T-cell (primary cell): ENCODE data around the gene ZNF32. TPM values are rescaled to one million over a fixed set of nuclear protein-coding genes. Genes with fewer than 3 reads are reported as not detected.

Experiments
- ATAC-seq, 4 experiments: fragments of 200-7000 bp in 3 of 4; fragments of 150-1000 bp in 1 of 4; cut with Tn5 transposase; replicated peaks in 1 of 4; 1 replicate in 3 of 4; 2 replicates in 1 of 4; pipeline ENCODE4 v1.10.0; 2021; ENCODE audit warnings: moderate library complexity in 3 of 4, mild to moderate bottlenecking in 2 of 4, moderate number of reproducible peaks in 1 of 4
- CTCF ChIA-PET, 2 donors: fragments of 300-600 bp; sonication (Branson Sonifier 250); formaldehyde crosslinking; loops; one replicate each; lab custom pipeline; 2022; ENCODE audit warnings: antibody characterized with exemption in 2 of 2; lab: Charles Lee
- POLR2A ChIA-PET, 2 donors: fragments of 300-600 bp; sonication (Branson Sonifier 250); formaldehyde crosslinking; loops; one replicate each; lab custom pipeline; 2022; ENCODE audit warnings: antibody characterized with exemption in 2 of 2; lab: Charles Lee
- DNase-seq, 35 experiments: peaks; one replicate each; pipeline versions ENCODE4 v3.0.0 to v3.0.0-alpha.2; 2013 to 2023
- H3K27ac ChIP-seq: one replicate; pipeline ENCODE4 v1.5.1; 2013; ENCODE audit warnings: low read length
- H3K27me3 ChIP-seq, 2 experiments: replicated peaks in 1 of 2; 1 replicate in 1 of 2; 2 replicates in 1 of 2; pipeline versions ENCODE4 v1.6.1 to v1.7.0; 2013; ENCODE audit warnings: low read length in 1 of 2, mixed read lengths in 1 of 2; ENCODE audit not compliant: control insufficient read depth in 2 of 2, insufficient read depth in 2 of 2; ENCODE audit errors: extremely low read depth in 1 of 2
- H3K36me3 ChIP-seq, 2 donors: 1 replicate in 1 of 2; 2 replicates in 1 of 2; pipeline versions ENCODE4 v1.6.1 to v1.7.0; 2013; ENCODE audit warnings: low read length in 1 of 2; ENCODE audit not compliant: control insufficient read depth in 2 of 2, insufficient read depth in 1 of 2; ENCODE audit errors: extremely low read depth in 1 of 2
- H3K4me1 ChIP-seq, 2 experiments: 1 replicate in 1 of 2; 2 replicates in 1 of 2; pipeline versions ENCODE4 v1.6.1 to v1.7.0; 2013; ENCODE audit warnings: low read length in 2 of 2, mixed read lengths in 1 of 2; ENCODE audit not compliant: insufficient read depth in 2 of 2, control insufficient read depth in 1 of 2; ENCODE audit errors: extremely low read depth in 1 of 2
- H3K4me3 ChIP-seq, 2 donors: 1 replicate in 1 of 2; 2 replicates in 1 of 2; pipeline versions ENCODE4 v1.5.1 to v1.7.0; 2013; ENCODE audit warnings: mild to moderate bottlenecking in 2 of 2, low read length in 1 of 2, moderate library complexity in 1 of 2; ENCODE audit not compliant: control insufficient read depth in 1 of 2; ENCODE audit errors: extremely low read depth in 1 of 2
- H3K9me3 ChIP-seq: 2 replicates; pipeline ENCODE4 v1.7.0; 2013
- H3K27ac Mint-ChIP-seq, 2 donors: one replicate each; pipeline ENCODE4 v1.8.0; 2020 to 2021; ENCODE audit warnings: mild to moderate bottlenecking in 2 of 2, mixed read lengths in 2 of 2
- H3K27me3 Mint-ChIP-seq, 2 donors: one replicate each; pipeline ENCODE4 v1.8.0; 2021 to 2022; ENCODE audit warnings: mixed read lengths in 2 of 2
- H3K36me3 Mint-ChIP-seq: one replicate; pipeline ENCODE4 v1.8.0; 2021; ENCODE audit warnings: mixed read lengths
- H3K4me1 Mint-ChIP-seq, 3 donors: one replicate each; pipeline ENCODE4 v1.8.0; 2020 to 2022; ENCODE audit warnings: mixed read lengths in 3 of 3, mild to moderate bottlenecking in 1 of 3
- H3K4me3 Mint-ChIP-seq, 3 donors: one replicate each; pipeline ENCODE4 v1.8.0; 2020 to 2022; ENCODE audit warnings: mild to moderate bottlenecking in 3 of 3, mixed read lengths in 3 of 3, moderate library complexity in 3 of 3
- H3K9me3 Mint-ChIP-seq, 3 donors: one replicate each; pipeline ENCODE4 v1.8.0; 2020 to 2022; ENCODE audit warnings: mixed read lengths in 3 of 3
- WGBS: methylation state at CpG from one replicate; pipeline ENCODE4 v1.1.5; 2013; ENCODE audit warnings: missing lambda C conversion rate; ENCODE audit not compliant: insufficient coverage; 5-methylcytosine and 5-hydroxymethylcytosine counted together
- total RNA-seq, 35 experiments: library from RNA in 6 of 35; stranded (reverse) in 6 of 35; fragments of 120-200 nt in 1 of 35; gene quantifications; one replicate each; pipeline versions ENCODE4 v1.2.1 to v1.2.4 and lab custom pipeline; 2013 to 2026

ZNF32 gene
- total RNA-seq, 5 donors from 2014 or later (not counting 1 experiment from before 2014, with no cell fraction given): 25.3 to 38.2 (median 34.8) TPM

DNA sequence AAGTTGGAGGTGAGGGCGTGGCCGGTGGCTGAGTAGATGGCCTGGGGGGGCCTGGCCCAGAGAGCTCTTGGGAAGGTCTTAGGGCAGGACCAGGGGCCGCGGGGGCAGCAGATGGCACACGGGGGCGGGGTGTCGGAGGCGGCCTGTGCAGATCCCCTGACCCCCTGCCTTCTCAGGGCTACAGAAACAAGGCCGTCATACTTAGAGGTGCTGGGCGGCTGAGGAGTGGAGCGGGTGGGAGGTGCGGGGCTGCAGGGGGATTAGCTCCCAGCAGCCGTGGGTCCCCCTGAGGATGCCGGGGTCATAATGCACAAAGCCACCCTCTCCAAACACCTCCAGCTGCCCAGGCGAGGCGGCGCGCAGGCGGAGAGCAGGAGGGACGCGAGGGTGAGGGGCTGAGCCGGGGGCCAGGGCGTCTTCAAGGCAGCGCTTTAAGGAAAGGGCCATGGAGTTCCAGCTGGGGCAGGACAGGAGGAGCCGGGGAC, 40.4 kb upstream of the ZNF32 start:
- peak overlapping the region; percentile 73 to 91 (median 87) for H3K4me3 Mint-ChIP-seq
- peaks cover 14 to 19% of the 10 kb centered on the region in 2 donors for H3K27me3 Mint-ChIP-seq
- H3K36me3 ChIP-seq: no peaks in the 10 kb centered on the region
- peaks cover 0 to 13% of the 10 kb centered on the region in 2 experiments for H3K4me1 ChIP-seq
- H3K9me3 Mint-ChIP-seq: no peaks in the 10 kb centered on the region
- H3K36me3 Mint-ChIP-seq: no peaks in the 10 kb centered on the region
- H3K27ac Mint-ChIP-seq: no peak overlapping the region
- ChIA-PET CTCF (interaction anchor here (0.6 to 1.9 kb wide), 13 partner anchors 15 to 1647 kb away, joined by 3 to 6 read pairs (median 4); no protein-coding TSS in a partner anchor), POLR2A (no interaction called here)
- H3K27me3 ChIP-seq: peaks cover 0 to 31% of the 10 kb centered on the region in 2 experiments
- peak overlapping the region; percentile 74 to 97 for H3K4me3 ChIP-seq
- H3K4me1 Mint-ChIP-seq: peaks cover 4 to 18% (median 6%) of the 10 kb centered on the region in 3 donors
- no peak for ATAC-seq
- H3K9me3 ChIP-seq: no peaks in the 10 kb centered on the region
- whole genome bisulfite sequencing: 85% methylated on average over 18 of the region's 25 CpGs
- H3K27ac ChIP-seq: no peak overlapping the region
- DNase-seq: no peak

GRCh38 chr10:43688348-43688892, 39.7 kb upstream of the ZNF32 start:
- peak overlapping the region; percentile 63 to 91 (median 64) for H3K4me3 Mint-ChIP-seq
- H3K9me3 ChIP-seq: no peaks in the 10 kb centered on the region
- ChIA-PET CTCF (interaction anchor here (0.6 to 1.9 kb wide), 10 partner anchors 15 to 1844 kb away, joined by 3 to 10 read pairs (median 4); no protein-coding TSS in a partner anchor), POLR2A (no interaction called here)
- H3K27ac ChIP-seq: no peak overlapping the region
- no peak for ATAC-seq
- H3K4me1 Mint-ChIP-seq: peaks cover 4 to 18% (median 6%) of the 10 kb centered on the region in 3 donors
- no peak overlapping the region for H3K27ac Mint-ChIP-seq
- DNase-seq: no peak
- H3K4me3 ChIP-seq: no peak overlapping the region
- H3K36me3 Mint-ChIP-seq: no peaks in the 10 kb centered on the region
- H3K27me3 ChIP-seq: peaks cover 0 to 29% of the 10 kb centered on the region in 2 experiments
- WGBS: 94% methylated on average over 11 of the region's 16 CpGs
- H3K36me3 ChIP-seq: no peaks in the 10 kb centered on the region
- H3K4me1 ChIP-seq: peaks cover 0 to 13% of the 10 kb centered on the region in 2 experiments
- H3K27me3 Mint-ChIP-seq: peaks cover 14 to 19% of the 10 kb centered on the region in 2 donors
- no peaks in the 10 kb centered on the region for H3K9me3 Mint-ChIP-seq

GRCh38 chr10:43687373-43687772, 38.7 kb upstream of the ZNF32 start:
- Mint-ChIP-seq H3K27me3 (peaks cover 13% of the 10 kb centered on the region in 2 donors), H3K4me1 (peaks cover 4 to 18% (median 6%) of the 10 kb centered on the region in 3 donors), H3K9me3 (no peaks in the 10 kb centered on the region), H3K4me3 (peak overlapping the region in 2 of 3 donors; percentile 50 to 91), H3K27ac (no peak overlapping the region), H3K36me3 (no peaks in the 10 kb centered on the region)
- POLR2A ChIA-PET: interaction anchor here in 1 of 2 donors (0.6 kb wide), 1 partner anchor 768 kb away, joined by 9 read pairs; no protein-coding TSS in a partner anchor
- Histone ChIP-seq H3K36me3 (no peaks in the 10 kb centered on the region), H3K27ac (no peak overlapping the region), H3K4me1 (peaks cover 0 to 13% of the 10 kb centered on the region in 2 experiments), H3K4me3 (no peak overlapping the region), H3K9me3 (no peaks in the 10 kb centered on the region), H3K27me3 (peaks cover 0 to 26% of the 10 kb centered on the region in 2 experiments)
- ATAC-seq (no peak), DNase-seq (no peak)
- CTCF ChIA-PET: no interaction called here
- WGBS: 85% methylated on average over 5 of the region's 7 CpGs

DNA sequence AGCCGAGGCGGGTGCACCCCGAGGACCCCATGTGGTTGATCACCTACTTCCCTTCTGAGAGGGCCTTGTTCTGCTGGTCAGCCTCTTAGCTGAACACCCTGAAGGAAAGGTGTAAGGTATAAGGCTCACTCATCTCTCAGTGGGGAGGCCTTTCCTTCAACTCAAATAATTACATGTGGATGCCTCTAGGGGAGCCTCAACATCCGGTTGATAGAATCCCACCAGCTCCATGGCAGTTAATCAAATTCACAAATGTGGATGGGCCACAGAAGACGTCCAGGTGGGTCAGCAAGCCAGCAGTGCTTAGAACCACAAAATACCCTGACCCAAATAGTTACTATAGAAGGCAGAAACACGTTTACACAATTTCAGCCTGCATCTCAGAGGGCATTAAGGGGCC, 37.7 kb upstream of the ZNF32 start:
- peaks cover 0 to 13% of the 10 kb centered on the region in 2 experiments for H3K4me1 ChIP-seq
- ChIA-PET CTCF (interaction anchor here in 1 of 2 donors (0.9 kb wide), 1 partner anchor 14 kb away, joined by 3 read pairs; no protein-coding TSS in a partner anchor), POLR2A (no interaction called here)
- Mint-ChIP-seq H3K4me1 (peaks cover 4 to 18% (median 6%) of the 10 kb centered on the region in 3 donors), H3K9me3 (no peaks in the 10 kb centered on the region), H3K36me3 (no peaks in the 10 kb centered on the region), H3K27me3 (peaks cover 19 to 22% of the 10 kb centered on the region in 2 donors), H3K27ac (no peak overlapping the region), H3K4me3 (no peak overlapping the region)
- H3K9me3 ChIP-seq: no peaks in the 10 kb centered on the region
- DNase-seq: no peak
- no peak for ATAC-seq
- no peak overlapping the region for H3K4me3 ChIP-seq
- H3K27me3 ChIP-seq: peaks cover 0 to 23% of the 10 kb centered on the region in 2 experiments
- H3K27ac ChIP-seq: no peak overlapping the region
- WGBS: 74% methylated on average over 4 of the region's 6 CpGs
- H3K36me3 ChIP-seq: no peaks in the 10 kb centered on the region

GRCh38 chr10:43685744-43686143, 37.1 kb upstream of the ZNF32 start:
- Mint-ChIP-seq H3K4me1 (peaks cover 4 to 18% (median 6%) of the 10 kb centered on the region in 3 donors), H3K4me3 (no peak overlapping the region), H3K27ac (no peak overlapping the region), H3K36me3 (no peaks in the 10 kb centered on the region), H3K27me3 (peaks cover 21 to 23% of the 10 kb centered on the region in 2 donors), H3K9me3 (no peaks in the 10 kb centered on the region)
- no peak for ATAC-seq
- WGBS: 95% methylated on average over 6 of the region's 8 CpGs
- H3K9me3 ChIP-seq: no peaks in the 10 kb centered on the region
- no peaks in the 10 kb centered on the region for H3K36me3 ChIP-seq
- ChIA-PET CTCF (interaction anchor here in 1 of 2 donors (0.9 kb wide), 1 partner anchor 13 kb away, joined by 3 read pairs; no protein-coding TSS in a partner anchor), POLR2A (interaction anchor here in 1 of 2 donors (0.6 kb wide), 1 partner anchor 20 kb away, joined by 3 read pairs; no protein-coding TSS in a partner anchor)
- H3K27me3 ChIP-seq: peaks cover 0 to 25% of the 10 kb centered on the region in 2 experiments
- no peak overlapping the region for H3K27ac ChIP-seq
- peaks cover 0 to 13% of the 10 kb centered on the region in 2 experiments for H3K4me1 ChIP-seq
- DNase-seq: no peak
- no peak overlapping the region for H3K4me3 ChIP-seq

- POLR2A ChIA-PET: no interaction called here
- H3K27me3 ChIP-seq: peaks cover 0 to 19% of the 10 kb centered on the region in 2 experiments
- ATAC-seq (no peak), DNase-seq (no peak)
- H3K4me1 ChIP-seq: peaks cover 0 to 2% of the 10 kb centered on the region in 2 experiments
- Mint-ChIP-seq H3K4me1 (peaks cover 0 to 8% (median 2%) of the 10 kb centered on the region in 3 donors), H3K27ac (no peak overlapping the region), H3K4me3 (no peak overlapping the region), H3K27me3 (peaks cover 28 to 30% of the 10 kb centered on the region in 2 donors), H3K9me3 (no peaks in the 10 kb centered on the region), H3K36me3 (no peaks in the 10 kb centered on the region)
- no peaks in the 10 kb centered on the region for H3K36me3 ChIP-seq
- CTCF ChIA-PET: no interaction called here
- no peaks in the 10 kb centered on the region for H3K9me3 ChIP-seq
- H3K27ac ChIP-seq: no peak overlapping the region
- H3K4me3 ChIP-seq: no peak overlapping the region
Observed at GRCh38 chr10:43684292-43684559, 35.5 kb upstream of the ZNF32 start.
